GM12872 (cell line): ENCODE results near the gene SYPL2.

ENCODE experiments used
- TF ChIP-seq, protein P1 (sequence below): IDR thresholded peaks from 3 replicates; pipeline ENCODE4 v1.5.1; 2011; ENCODE audit warnings: low read depth, mild to moderate bottlenecking, low read length, moderate library complexity; ENCODE audit not compliant: insufficient read depth

SYPL2 gene

DNA sequence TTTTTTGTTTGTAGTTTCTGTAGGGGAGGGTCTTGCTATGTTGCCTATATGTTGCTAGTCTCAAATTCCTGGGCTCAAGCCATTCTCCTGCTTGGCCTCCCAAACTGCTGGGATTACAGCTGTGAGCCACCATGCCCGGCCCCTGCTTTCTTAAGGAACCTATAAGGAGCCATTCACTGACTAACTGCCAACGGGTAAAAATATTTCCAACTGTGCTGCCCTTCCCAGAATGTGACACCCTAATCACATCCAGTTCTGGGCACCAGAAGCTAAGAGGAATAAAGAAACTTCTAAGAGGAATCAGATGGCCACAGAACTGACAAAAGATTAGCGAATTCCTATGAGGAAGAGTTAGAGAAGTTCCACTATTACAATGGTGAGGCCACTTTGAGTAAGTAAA is 6.4 kb downstream of the SYPL2 start:
- TF ChIP-seq, protein P1, sequence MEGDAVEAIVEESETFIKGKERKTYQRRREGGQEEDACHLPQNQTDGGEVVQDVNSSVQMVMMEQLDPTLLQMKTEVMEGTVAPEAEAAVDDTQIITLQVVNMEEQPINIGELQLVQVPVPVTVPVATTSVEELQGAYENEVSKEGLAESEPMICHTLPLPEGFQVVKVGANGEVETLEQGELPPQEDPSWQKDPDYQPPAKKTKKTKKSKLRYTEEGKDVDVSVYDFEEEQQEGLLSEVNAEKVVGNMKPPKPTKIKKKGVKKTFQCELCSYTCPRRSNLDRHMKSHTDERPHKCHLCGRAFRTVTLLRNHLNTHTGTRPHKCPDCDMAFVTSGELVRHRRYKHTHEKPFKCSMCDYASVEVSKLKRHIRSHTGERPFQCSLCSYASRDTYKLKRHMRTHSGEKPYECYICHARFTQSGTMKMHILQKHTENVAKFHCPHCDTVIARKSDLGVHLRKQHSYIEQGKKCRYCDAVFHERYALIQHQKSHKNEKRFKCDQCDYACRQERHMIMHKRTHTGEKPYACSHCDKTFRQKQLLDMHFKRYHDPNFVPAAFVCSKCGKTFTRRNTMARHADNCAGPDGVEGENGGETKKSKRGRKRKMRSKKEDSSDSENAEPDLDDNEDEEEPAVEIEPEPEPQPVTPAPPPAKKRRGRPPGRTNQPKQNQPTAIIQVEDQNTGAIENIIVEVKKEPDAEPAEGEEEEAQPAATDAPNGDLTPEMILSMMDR: no peak

DNA sequence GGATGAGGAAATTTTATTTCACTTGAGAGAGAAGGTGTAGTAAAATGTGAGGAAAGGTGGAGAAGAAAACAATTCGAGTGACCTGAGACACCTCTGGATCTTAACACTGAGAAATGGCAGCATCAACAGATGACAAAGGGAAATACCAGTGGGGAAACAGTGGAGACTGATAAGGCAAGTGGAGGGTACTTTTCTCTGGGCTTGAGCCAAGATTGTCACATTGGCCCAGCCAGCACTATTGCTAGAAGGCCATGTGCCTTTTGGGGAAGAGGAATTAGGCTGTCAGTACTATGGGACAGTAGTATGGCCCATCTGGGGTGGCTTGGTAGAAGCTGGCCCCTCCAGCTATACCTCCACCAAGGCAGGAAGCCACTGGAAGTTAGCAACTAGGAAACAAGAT is 8.4 kb downstream of the SYPL2 start:
- TF ChIP-seq, protein P1: no peak

DNA sequence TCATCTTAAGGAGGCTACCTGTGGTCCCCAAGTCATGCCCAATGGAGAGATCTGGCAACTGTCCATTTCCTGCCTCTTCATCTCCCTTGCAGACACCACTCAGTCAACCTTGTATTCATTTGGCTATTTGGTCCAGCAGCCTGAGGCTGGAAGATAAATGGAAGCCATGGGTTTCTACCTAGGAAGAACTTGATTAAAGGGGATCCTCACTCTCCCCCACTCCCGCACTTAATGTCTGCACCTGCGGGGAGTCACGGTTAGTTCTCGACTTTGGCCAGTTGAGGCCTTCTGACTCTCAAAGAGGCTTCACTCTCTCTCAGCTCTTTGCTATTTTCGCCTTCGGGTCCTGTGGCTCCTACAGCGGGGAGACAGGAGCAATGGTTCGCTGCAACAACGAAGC is 8.9 kb downstream of the SYPL2 start:
- TF ChIP-seq, protein P1: no peak

DNA sequence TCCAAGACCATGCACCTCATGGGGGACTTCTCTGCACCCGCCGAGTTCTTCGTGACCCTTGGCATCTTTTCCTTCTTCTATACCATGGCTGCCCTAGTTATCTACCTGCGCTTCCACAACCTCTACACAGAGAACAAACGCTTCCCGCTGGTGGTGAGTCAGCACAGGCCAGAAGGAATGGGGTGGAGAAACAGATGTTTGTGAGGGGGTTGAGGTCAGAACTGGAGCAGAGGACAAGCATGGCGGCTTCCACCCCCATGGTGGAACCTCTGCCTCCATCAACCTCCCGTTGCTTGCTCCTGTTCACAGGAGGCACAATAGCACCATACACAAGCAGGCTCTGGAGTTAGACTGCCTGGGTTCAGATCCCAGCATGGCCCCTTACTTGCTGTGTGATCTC is 10.5 kb downstream of the SYPL2 start:
- TF ChIP-seq, protein P1: no peak

DNA sequence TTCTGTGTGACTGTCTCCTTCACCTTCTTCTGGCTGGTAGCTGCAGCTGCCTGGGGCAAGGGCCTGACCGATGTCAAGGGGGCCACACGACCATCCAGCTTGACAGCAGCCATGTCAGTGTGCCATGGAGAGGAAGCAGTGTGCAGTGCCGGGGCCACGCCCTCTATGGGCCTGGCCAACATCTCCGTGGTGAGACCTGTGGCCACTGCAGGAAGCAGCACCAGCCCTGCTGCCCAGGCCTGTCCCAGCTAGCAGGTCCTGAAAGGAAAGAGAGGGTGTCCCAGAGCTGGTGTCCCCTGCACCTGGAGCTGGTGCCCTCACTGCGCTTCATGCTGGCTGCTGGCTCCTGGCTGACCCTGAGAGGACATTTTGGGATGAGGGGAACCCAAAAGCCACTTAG is 11.5 kb downstream of the SYPL2 start:
- TF ChIP-seq, protein P1: no peak

DNA sequence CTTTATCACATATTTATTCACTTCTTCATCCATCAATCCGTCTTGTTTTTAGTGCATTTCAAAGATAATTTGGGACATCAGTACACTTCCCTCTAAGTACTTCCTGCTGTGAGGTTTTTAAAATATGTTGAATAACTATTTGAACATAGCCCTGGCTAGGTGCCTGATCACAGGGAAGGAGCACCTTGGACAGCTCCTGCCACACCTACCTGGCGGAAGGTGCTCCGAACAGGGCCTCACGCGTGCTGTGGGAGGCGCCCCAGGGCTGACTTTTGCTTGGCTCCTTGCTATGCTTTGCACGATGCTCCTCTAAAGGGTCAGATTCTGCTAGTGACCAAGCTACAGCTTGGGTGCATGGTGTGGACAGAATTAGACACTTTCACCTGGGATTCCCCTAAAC is 12.5 kb downstream of the SYPL2 start:
- TF ChIP-seq, protein P1: no peak

DNA sequence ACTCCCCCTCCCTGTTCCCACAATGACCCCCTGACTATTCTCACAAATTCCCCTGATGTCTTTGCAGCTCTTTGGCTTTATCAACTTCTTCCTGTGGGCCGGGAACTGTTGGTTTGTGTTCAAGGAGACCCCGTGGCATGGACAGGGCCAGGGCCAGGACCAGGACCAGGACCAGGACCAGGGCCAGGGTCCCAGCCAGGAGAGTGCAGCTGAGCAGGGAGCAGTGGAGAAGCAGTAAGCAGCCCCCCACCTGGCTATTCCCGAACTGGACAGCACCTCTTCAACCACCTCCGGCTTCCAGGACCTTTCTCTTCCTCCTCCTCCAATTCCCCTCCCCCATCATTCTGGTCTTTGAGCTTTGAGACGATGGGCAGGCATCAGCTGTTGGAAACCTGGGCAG is 13.0 kb downstream of the SYPL2 start:
- TF ChIP-seq, protein P1: no peak

DNA sequence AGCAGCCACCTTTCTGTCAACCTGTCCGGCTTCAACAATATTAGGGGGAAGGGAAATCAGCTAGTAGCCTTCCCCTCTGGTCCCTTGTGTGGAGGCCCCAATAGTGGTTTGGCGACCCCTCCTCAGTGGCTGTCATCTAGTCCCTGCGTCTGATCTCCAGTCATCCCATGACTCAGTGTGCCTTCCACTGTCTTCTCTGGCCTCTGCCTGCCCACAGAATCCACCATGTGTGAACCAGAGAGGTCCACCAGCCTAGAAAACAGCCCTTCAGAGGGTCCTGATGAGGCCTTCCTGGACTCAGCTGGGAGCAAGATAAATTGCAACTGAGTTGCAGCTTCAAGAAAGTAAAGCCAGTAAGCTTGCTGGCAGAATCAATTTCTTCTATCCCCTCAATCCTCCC is 13.6 kb downstream of the SYPL2 start:
- TF ChIP-seq, protein P1: no peak
